ENCODE results near the gene TRIP13. TPM values are rescaled to one million over a fixed set of nuclear protein-coding genes. Genes with fewer than 3 reads are reported as not detected.

The TRIP13 gene
- total and polyA plus RNA-seq, 10 of the 15 experiments (the other 5 are each of a cell fraction or from before 2014, with no cell fraction given) = 15.1 to 64.9 (median 32.2) TPM

GRCh38 chr5:914174-914573, 21.5 kb downstream of the TRIP13 start (continued):
- no peak for TF ChIP-seq ZNF687 (IDR thresholded peaks at IDR 0.05)

GRCh38 chr5:914612-915011, 21.9 kb downstream of the TRIP13 start:
- no peak for ATAC-seq
- TF ChIP-seq RBBP5 (conservative IDR thresholded peaks at IDR 0.05) (no peak), NFIC (IDR thresholded peaks at IDR 0.05; ENCODE audit: low read depth, low read length) (no peak), BMI1 (IDR thresholded peaks at IDR 0.05; ENCODE audit: borderline replicate concordance) (no peak), ZNF384 (IDR thresholded peaks at IDR 0.05; ENCODE audit: borderline replicate concordance, low read depth, low read length) (no peak), ATF2 (IDR thresholded peaks at IDR 0.05; ENCODE audit: low read length) (no peak), SREBF1 (IDR thresholded peaks at IDR 0.05; ENCODE audit: low read length) (no peak), JUND (IDR thresholded peaks at IDR 0.05; ENCODE audit: low read depth, low read length) (no peak), SKIL (IDR thresholded peaks at IDR 0.05; ENCODE audit: low read depth, poor library complexity, severe bottlenecking) (no peak), E2F8 (IDR thresholded peaks at IDR 0.05; ENCODE audit: low read depth, partially characterized antibody) (no peak)
- no peak overlapping the region for H3K4me3 ChIP-seq
- ChIA-PET RAD21 (ENCODE audit: unreplicated experiment) (no interaction called here), CTCF (interaction anchor here (1.0 kb wide), 1 partner anchor 9 kb away, joined by 3 read pairs; no protein-coding TSS in a partner anchor), POLR2A (no interaction called here), SMC1A (ENCODE audit: uncharacterized antibody, unreplicated experiment) (no interaction called here)
- WGBS (ENCODE audit: insufficient coverage, insufficient replicate concordance, low lambda C conversion rate, missing lambda C conversion rate) = 93% methylated on average over 7 of the region's 7 CpGs
- H3K27me3 ChIP-seq (replicated peaks in 1 of 2; ENCODE audit: control insufficient read depth in 2 of 2, insufficient read depth in 2 of 2, low read length in 1 of 2) = no peaks in the 10 kb centered on the region
- no peak for DNase-seq (ENCODE audit: low read depth, low spot score)
- H3K4me2 ChIP-seq (ENCODE audit: control insufficient read depth, insufficient read depth) = no peak overlapping the region
- no peak overlapping the region for H3K27ac ChIP-seq (ENCODE audit: control insufficient read depth, insufficient read depth)
- H3K4me1 ChIP-seq (ENCODE audit: control insufficient read depth, insufficient read depth, low read length) = no peaks in the 10 kb centered on the region
- no TSS peak for BruUV-seq (replicated peaks)
- no peaks in the 10 kb centered on the region for H3K79me2 ChIP-seq (ENCODE audit: control insufficient read depth, insufficient read depth, low read length)
- no peaks in the 10 kb centered on the region for H3K9me3 ChIP-seq (replicated peaks; ENCODE audit: control insufficient read depth, insufficient read depth, low read length)
- no peak for FAIRE-seq
- no peaks in the 10 kb centered on the region for H4K20me1 ChIP-seq (ENCODE audit: control insufficient read depth, insufficient read depth)
- in situ Hi-C loops (cut with MboI) = loop anchor here (10.0 kb wide), 1 partner anchor 730 kb away; no protein-coding TSS in a partner anchor
- intact Hi-C loops (cut with micrococcal nuclease; ENCODE audit: unreplicated experiment) = no loop called here
- peaks cover 0 to 19% of the 10 kb centered on the region in 2 experiments; a peak in 3 of 4 replicates for H3K36me3 ChIP-seq (ENCODE audit: control insufficient read depth in 2 of 2, insufficient read depth in 2 of 2, low read length in 1 of 2)
- no peak overlapping the region for H3K9ac ChIP-seq (ENCODE audit: control insufficient read depth, insufficient read depth, low read length)
- H2AFZ ChIP-seq (ENCODE audit: control insufficient read depth, low read depth, low read length) = no peak overlapping the region

Measured in GM12878 (cell line).